HG03095 (cell line): ENCODE measurements around the gene GPR148.
"Not testable (repeated sequence)": the region's sequence is repeated elsewhere in the genome, so short reads cannot be mapped to it uniquely, and the experiment has no call there.

Source experiments
- ATAC-seq: cut with Tn5 transposase; IDR thresholded peaks from one replicate; pipeline ENCODE4 v1.9.1; 2021; ENCODE audit warnings: moderate library complexity; ENCODE audit not compliant: unreplicated experiment

Gene GPR148

DNA sequence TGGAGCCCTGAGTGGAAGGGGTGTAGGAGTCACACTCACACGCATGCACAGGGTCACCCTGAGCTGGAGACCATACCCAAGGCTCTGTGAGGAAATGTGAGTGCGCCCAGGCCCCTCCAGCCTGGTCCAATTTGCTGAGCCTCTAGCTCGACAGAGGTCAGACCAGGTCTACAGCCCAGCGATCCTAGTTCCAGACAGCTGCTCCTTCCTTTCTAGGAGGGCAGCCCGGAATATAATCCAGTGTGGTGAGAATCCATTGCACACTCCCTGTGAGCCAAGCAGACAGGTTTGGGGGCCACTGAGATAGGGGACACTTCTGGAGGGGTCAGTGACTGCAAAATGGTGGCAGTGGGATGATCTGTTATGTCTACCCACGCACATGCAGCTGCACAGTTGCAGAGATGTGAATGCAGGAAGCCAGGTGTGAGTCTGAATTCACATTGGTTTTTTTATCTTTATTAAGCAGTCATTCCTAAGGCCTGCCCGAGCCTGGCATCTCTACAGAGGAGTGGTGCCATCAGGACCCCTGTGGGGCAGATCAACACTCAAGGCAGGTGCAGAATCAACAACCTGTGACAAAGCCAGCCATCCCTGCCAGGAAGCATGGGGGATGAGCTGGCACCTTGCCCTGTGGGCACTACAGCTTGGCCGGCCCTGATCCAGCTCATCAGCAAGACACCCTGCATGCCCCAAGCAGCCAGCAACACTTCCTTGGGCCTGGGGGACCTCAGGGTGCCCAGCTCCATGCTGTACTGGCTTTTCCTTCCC, at the start of gene GPR148:
GPR148 (plus strand) TSS at position 522 of the 768 bp plus-strand sequence; CDS start at position 604, 82 bp downstream.
- ATAC-seq: no peak

DNA sequence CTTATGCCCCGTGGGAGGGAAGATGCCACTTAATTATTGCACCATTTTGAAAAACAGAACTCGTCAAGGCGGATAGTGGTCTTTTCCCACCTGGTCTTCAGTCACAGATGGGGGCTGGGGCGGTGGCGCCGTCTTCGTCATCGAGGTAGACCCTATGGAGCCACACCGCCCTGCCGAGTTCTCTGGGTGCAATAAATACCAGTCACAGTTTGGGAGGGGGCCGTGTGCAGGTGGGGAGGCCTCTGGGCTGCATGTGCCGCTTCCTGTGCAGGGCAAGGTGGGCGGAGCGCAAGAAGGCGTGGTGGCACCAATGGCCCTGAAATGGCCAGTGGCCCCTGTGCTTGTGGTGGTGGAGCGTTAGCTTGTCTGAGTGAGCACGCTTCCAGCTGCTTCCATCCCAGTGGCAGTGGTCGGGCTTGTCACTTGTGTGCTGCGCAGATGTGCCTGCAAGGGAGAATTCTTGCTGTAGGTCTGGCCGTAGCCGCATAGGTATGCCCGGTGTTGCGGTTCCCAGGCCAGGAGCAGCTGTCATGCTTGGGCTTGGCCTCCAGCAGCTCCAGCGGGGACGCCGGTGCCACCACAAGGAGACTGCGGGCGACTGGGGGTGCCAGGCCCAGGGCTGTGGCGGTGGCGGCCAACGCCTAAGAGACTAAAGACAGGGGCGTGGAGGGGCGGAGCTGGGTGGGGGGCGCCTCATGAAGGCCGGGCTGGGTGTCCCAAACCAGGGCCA, 36.7 kb upstream of the GPR148 start:
- not testable (repeated sequence) for ATAC-seq

- not testable (repeated sequence) for ATAC-seq
These were observed 35.4 kb upstream of the GPR148 start for GRCh38 chr2:130693474-130693873.

DNA sequence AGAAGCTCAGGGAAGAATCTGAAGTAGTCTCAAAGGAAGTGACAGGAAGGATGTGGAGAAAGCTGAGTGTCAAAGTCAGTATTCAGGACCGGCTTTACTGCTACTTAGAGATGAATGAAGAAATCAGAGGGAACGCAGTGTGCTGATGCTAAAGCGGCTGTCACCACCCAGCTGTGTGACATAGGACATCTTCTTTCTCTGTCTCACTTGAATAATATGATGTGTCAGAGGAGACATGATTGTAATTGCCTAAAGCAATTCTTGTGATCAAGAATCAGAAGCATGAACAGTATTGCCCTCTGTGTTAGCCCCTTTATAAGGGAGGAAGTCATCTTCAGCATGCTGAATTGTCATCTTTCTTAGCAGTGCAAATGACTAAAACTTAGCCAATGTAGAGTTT, 25.6 kb upstream of the GPR148 start:
- not testable (repeated sequence) for ATAC-seq

GRCh38 chr2:130714795-130715194, 14.1 kb upstream of the GPR148 start:
- not testable (repeated sequence) for ATAC-seq

DNA sequence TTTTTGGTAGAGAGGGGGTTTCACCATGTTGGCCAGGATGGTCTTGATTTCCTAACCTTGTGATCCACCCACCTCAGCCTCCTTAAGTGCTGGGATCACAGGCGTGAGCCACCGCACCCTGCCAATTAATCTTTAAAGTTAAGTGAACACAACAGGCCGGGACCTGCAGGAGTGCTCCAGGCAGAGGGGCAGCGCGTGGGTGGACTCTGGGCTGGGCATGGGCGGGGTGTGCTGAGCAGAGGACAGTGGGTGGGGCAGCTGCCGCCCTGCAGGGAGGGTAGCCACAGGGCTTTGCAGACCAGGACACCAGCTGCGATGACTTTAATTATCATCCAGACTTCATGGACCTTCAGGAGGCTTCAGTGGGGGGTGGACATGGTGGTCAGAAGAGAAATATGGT, 8.8 kb upstream of the GPR148 start:
- no peak for ATAC-seq

DNA sequence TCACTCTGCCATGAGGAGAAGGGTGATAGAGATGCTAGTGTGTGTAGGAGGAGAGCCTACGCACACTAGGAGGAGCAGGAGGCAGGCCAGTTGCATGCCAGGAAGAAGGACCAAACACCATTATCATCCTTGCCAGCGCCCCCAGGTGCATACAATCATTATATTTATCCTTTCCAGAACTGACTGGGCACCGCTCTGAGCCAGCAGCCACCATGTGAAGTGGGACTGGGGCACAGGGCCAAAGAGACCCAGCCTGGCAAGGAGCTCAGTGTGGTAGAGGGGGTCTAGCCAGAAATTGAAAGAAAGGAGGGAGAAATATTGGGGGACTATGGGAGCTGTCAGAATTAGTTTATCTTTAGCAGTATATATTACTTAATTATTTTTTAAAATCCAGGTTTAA, 8.3 kb upstream of the GPR148 start:
- ATAC-seq: no peak

DNA sequence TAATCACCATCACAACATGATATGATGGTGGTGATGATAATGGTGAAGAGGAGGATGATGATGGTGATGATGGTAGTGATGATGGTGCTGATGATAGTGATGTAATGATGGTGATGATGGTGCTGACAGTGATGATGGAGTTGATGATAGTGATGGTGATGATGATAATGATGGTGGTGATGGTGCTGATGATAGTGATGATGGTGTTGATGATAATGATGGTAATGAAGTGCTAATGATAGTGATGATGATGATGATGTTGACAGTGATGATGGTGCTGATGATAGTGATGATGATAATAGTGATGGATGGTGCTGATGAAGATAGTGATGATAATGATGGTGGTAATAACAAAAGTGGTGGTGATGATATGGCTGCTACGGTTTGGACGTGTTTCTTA, 4.4 kb upstream of the GPR148 start:
- no peak for ATAC-seq

GRCh38 chr2:130726614-130727180, 2.2 kb upstream of the GPR148 start:
- no peak for ATAC-seq

DNA sequence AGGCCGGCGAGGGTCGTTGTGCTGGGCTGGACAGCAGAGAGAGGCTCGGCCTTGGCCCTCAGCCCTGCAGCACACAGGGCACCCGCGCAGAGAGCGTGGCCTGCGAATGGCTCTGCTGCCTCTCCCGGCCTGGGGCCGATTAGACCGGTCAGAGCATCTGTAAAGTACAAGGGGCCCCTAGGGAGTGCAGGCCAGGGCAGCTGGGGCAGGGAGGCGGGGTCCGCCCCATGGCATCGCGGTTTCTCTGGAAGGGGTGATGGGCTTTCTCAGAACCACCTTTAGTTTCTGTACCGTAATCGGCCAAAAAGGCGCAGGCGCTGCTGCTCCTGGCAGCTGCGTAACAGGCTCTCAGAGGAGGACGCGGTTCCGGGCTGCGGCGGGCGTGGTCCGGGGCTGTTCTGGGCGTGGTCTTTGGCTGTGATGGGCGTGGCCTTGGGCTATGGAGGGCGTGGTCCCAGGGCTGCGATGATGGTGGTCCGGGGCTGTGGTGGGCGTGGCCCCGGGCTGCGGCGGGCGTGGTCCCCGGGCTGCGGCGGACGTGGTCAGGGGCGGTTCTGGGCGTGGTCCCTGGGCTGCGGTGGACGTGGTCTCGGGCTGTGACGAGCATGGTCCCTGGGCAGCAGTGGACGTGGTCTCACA, 1.5 kb upstream of the GPR148 start:
- ATAC-seq: peak; percentile 97

- ATAC-seq: peak; percentile 9
These were observed 839 bp upstream of the GPR148 start for GRCh38 chr2:130728007-130728454.

DNA sequence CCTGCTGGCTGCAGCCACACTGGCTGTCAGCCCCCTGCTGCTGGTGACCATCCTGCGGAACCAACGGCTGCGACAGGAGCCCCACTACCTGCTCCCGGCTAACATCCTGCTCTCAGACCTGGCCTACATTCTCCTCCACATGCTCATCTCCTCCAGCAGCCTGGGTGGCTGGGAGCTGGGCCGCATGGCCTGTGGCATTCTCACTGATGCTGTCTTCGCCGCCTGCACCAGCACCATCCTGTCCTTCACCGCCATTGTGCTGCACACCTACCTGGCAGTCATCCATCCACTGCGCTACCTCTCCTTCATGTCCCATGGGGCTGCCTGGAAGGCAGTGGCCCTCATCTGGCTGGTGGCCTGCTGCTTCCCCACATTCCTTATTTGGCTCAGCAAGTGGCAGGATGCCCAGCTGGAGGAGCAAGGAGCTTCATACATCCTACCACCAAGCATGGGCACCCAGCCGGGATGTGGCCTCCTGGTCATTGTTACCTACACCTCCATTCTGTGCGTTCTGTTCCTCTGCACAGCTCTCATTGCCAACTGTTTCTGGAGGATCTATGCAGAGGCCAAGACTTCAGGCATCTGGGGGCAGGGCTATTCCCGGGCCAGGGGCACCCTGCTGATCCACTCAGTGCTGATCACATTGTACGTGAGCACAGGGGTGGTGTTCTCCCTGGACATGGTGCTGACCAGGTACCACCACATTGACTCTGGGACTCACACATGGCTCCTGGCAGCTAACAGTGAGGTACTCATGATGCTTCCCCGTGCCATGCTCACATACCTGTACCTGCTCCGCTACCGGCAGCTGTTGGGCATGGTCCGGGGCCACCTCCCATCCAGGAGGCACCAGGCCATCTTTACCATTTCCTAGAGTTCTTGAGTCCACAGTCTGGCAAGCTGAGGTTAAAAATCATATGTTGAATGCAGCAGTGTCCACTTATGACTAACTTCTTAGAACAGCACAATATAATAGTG, 741 bp downstream of the GPR148 start:
- no peak for ATAC-seq

- ATAC-seq: not testable (repeated sequence)
These were observed 3.4 kb downstream of the GPR148 start for GRCh38 chr2:130732257-130732656.

GRCh38 chr2:130735200-130735599, 6.3 kb downstream of the GPR148 start:
- ATAC-seq: no peak

DNA sequence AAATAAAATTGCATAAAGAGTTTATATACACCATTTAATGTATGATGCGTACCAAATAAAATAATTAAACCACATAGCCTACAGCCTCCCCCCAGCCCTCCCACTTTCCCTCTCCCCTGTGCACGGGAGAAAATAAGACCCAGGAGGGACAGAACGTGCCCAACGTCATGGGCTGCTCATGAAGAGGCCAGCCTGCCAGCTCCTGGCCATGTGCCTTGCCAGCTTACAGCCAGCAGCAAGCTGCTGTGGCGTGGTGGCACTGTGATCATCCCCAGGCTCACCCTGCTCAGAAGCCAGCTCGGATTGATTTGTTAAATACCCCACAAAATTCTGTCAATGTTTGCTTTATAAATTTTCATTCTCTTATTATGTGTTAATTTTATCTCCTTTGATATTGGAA, 7.6 kb downstream of the GPR148 start:
- ATAC-seq: no peak

GRCh38 chr2:130737592-130737991, 8.7 kb downstream of the GPR148 start:
- no peak for ATAC-seq

DNA sequence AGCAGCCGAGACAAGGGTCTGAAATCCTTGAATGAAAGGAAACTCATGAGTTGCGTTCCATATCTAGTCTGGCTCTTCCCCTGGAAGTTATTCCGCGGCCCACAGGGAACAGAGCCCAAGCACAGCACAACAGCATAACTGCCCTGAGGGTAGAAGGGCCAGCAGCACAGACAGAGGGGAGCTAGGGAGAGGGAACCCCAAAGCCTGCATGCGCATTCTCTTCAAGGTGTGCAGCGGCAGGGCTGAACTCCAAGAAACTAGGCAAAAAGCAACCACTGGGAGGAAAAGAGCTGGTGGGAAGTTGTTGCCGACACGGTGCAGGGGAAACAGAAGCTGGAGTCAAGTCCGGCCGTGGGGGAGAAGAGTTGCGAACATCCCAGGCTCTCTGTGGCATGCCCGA, 11.8 kb downstream of the GPR148 start:
- ATAC-seq: no peak

DNA sequence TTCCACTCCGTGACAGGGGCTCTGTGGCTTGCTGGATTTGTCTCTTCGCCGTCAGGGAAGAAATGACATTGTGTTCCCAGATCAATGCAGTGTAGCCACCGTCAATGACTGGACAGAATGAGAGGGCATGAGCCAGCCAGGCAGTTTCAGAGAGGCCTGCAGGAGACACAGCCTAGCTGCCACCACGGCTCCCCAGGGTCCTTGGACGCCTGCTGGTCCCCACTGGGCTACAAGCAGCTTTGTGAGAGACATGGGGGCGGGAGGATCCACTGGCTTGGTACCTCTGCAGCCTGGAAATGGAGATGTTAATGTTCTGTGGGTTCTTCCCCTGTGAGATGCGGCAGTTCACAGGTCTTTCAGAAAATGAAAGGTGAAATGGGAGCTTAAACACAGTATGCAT, 14.4 kb downstream of the GPR148 start:
- no peak for ATAC-seq

DNA sequence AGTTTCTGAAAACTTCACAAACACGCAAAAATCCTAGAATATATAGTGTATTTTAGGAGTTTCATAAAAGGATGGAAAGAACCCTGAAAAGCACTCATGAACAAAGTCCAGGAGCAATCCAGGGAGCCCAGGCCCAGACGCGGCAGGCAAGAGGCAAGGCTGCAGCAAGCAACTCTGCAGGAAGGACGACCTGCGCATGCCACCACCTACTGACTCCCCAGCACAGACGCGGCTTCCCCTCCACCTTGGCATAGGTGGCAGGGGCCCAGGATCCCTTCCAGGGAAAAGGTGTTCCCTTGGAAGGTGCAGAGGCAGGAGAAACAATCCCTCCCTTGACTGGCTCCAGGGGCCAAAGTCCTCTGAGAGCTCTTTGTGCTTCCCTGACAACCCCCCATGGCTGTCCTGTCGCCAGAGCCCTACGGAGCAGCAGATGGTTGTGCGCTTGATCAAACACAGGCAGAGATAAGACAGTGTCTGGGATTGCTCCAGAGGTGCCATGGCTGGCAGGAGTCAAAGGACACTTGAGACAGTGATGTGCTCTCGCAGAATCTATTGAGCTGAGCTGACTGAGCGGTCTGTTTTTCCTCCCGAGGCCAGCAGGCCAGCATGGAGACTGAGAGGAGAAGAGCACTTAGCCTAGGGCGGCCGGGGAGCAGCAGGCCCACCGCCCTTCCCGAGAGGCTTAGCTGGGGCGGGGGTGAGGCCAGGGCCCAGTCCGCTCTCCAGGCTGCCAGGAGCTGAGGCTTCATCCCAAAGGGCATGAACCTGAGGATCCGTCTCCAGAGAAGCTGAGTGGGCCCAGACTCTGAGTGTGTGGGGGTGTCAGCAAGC, 15.6 kb downstream of the GPR148 start:
- ATAC-seq: no peak
